C4-2B (cell line): Measurements from ENCODE around the gene NALCN.

ENCODE experiments used
- H3K27ac ChIP-seq: fragments of 450-650 bp; 2 replicates; pipeline ENCODE4 v1.5.1; 2017
- CTCF ChIP-seq: fragments of 450-650 bp; conservative IDR thresholded peaks from 2 replicates; pipeline ENCODE4 v1.5.1; 2017; ENCODE audit warnings: mild to moderate bottlenecking
- ZFX ChIP-seq: fragments of 450-650 bp; IDR thresholded peaks from 2 replicates; pipeline ENCODE4 v1.6.1; 2017

Gene NALCN

GRCh38 chr13:101262306-101262705 is 154.0 kb downstream of the NALCN start:
- H3K27ac ChIP-seq: no peak overlapping the region
- TF ChIP-seq ZFX (no peak), CTCF (no peak)

- TF ChIP-seq CTCF (no peak), ZFX (no peak)
- H3K27ac ChIP-seq: no peak overlapping the region
These were observed 157.8 kb downstream of the NALCN start for GRCh38 chr13:101258509-101258908.

- TF ChIP-seq CTCF (no peak), ZFX (no peak)
- H3K27ac ChIP-seq: no peak overlapping the region
These were observed 158.2 kb downstream of the NALCN start for GRCh38 chr13:101258071-101258470.

- no peak overlapping the region for H3K27ac ChIP-seq
- TF ChIP-seq CTCF (no peak), ZFX (no peak)
These were observed 167.4 kb downstream of the NALCN start for GRCh38 chr13:101248739-101249514.

- TF ChIP-seq ZFX (no peak), CTCF (no peak)
- no peak overlapping the region for H3K27ac ChIP-seq
These were observed 173.6 kb downstream of the NALCN start for GRCh38 chr13:101242720-101243119.

GRCh38 chr13:101238555-101238954 is 177.8 kb downstream of the NALCN start:
- H3K27ac ChIP-seq: no peak overlapping the region
- no peak for TF ChIP-seq ZFX
- no peak for TF ChIP-seq CTCF

- H3K27ac ChIP-seq: no peak overlapping the region
- TF ChIP-seq ZFX (no peak), CTCF (no peak)
These were observed 184.4 kb downstream of the NALCN start for GRCh38 chr13:101231751-101232428.
